Neural cell (in vitro differentiated cells): ENCODE results near the gene LHFPL6. TPM values are rescaled to one million over a fixed set of nuclear protein-coding genes. Genes with fewer than 3 reads are reported as not detected.

ENCODE experiments used
- H2AFZ ChIP-seq: fragments of 200-600, 300-800 bp; sonication (generic), shearing (Covaris generic); 2 replicates; pipeline ENCODE4 v1.6.0; 2014; ENCODE audit warnings: low read depth, mild to moderate bottlenecking, antibody characterized with exemption, low read length, moderate library complexity
- H3F3A ChIP-seq: fragments of 200-600 bp; shearing (Covaris generic); 2 replicates; pipeline ENCODE4 v1.6.1; 2016; ENCODE audit warnings: mild to moderate bottlenecking, moderate library complexity, mixed read lengths, antibody characterized with exemption, low read length; ENCODE audit not compliant: insufficient read depth, poor library complexity, severe bottlenecking
- H3K27ac ChIP-seq: fragments of 200-600, 300-800 bp; sonication (generic), shearing (Covaris generic); 2 replicates; pipeline ENCODE4 v1.5.1; 2014; ENCODE audit warnings: mild to moderate bottlenecking, low read length, moderate library complexity
- H3K27me3 ChIP-seq: fragments of 300-800, 200-600 bp; sonication (generic), shearing (Covaris generic); 2 replicates; pipeline ENCODE4 v1.6.0; 2014; ENCODE audit warnings: mild to moderate bottlenecking, low read depth, low read length, moderate library complexity; ENCODE audit not compliant: insufficient read depth
- H3K36me3 ChIP-seq: fragments of 300-800, 200-600 bp; sonication (generic), shearing (Covaris generic); 2 replicates; pipeline ENCODE4 v1.5.1; 2014; ENCODE audit warnings: mild to moderate bottlenecking, antibody characterized with exemption, low read length, moderate library complexity; ENCODE audit not compliant: insufficient read depth
- H3K4me2 ChIP-seq: fragments of 300-800, 200-600 bp; sonication (generic), shearing (Covaris generic); 2 replicates; pipeline ENCODE4 v1.6.0; 2014; ENCODE audit warnings: mild to moderate bottlenecking, low read length
- H3K4me3 ChIP-seq: fragments of 300-800, 200-600 bp; sonication (generic), shearing (Covaris generic); 2 replicates; pipeline ENCODE4 v1.5.1; 2014; ENCODE audit warnings: mild to moderate bottlenecking, low read length, moderate library complexity
- H3K79me2 ChIP-seq: fragments of 200-600 bp; shearing (Covaris generic); replicated peaks from 2 replicates; pipeline ENCODE4 v1.6.0; 2014; ENCODE audit warnings: mild to moderate bottlenecking, low read length, moderate library complexity; ENCODE audit not compliant: insufficient read depth
- H3K9ac ChIP-seq: fragments of 300-800, 200-600 bp; sonication (generic), shearing (Covaris generic); 2 replicates; pipeline ENCODE4 v1.6.1; 2016; ENCODE audit warnings: mild to moderate bottlenecking, low read length, mixed read lengths
- H3K9me2 ChIP-seq: fragments of 200-600 bp; shearing (Covaris generic); 2 replicates; pipeline ENCODE4 v1.6.1; 2016; ENCODE audit warnings: mild to moderate bottlenecking, low read length, mixed read lengths; ENCODE audit not compliant: insufficient read depth
- H3K9me3 ChIP-seq: fragments of 200-600, 300-800 bp; sonication (generic), shearing (Covaris generic); 2 replicates; pipeline ENCODE4 v1.6.1; 2016; ENCODE audit warnings: mild to moderate bottlenecking, mixed run types, low read length, moderate library complexity, mixed read lengths
- H4K20me1 ChIP-seq: fragments of 200-600 bp; shearing (Covaris generic); 2 replicates; pipeline ENCODE4 v1.6.1; 2016; ENCODE audit warnings: mild to moderate bottlenecking, mixed run types; ENCODE audit not compliant: insufficient read depth
- EP300 ChIP-seq: fragments of 450-650 bp; conservative IDR thresholded peaks from 2 replicates; pipeline ENCODE4 v1.6.1; 2014; ENCODE audit warnings: antibody characterized with exemption, mild to moderate bottlenecking, moderate library complexity; ENCODE audit not compliant: poor library complexity, severe bottlenecking
- EZH2 ChIP-seq: fragments of 200-600, 300-800 bp; shearing (Covaris generic), sonication (generic); IDR thresholded peaks from 2 replicates; pipeline ENCODE4 v1.6.1; 2014; ENCODE audit warnings: antibody characterized with exemption, low read length, borderline replicate concordance, mild to moderate bottlenecking; ENCODE audit not compliant: insufficient read depth, poor library complexity, severe bottlenecking
- MXI1 ChIP-seq: fragments of 450-650 bp; conservative IDR thresholded peaks from 2 replicates; pipeline ENCODE4 v1.6.1; 2014; ENCODE audit warnings: antibody characterized with exemption, mild to moderate bottlenecking; ENCODE audit not compliant: poor library complexity, severe bottlenecking
- POLR2AphosphoS5 ChIP-seq: IDR thresholded peaks from 2 replicates; pipeline ENCODE4 v1.6.1; 2012
- RAD21 ChIP-seq: fragments of 450-650 bp; conservative IDR thresholded peaks from 2 replicates; pipeline ENCODE4 v1.6.1; 2014; ENCODE audit warnings: antibody characterized with exemption, mild to moderate bottlenecking, moderate library complexity
- SMC3 ChIP-seq: fragments of 450-650 bp; conservative IDR thresholded peaks from 2 replicates; pipeline ENCODE4 v1.6.1; 2014; ENCODE audit warnings: antibody characterized with exemption, mild to moderate bottlenecking, moderate library complexity; ENCODE audit not compliant: poor library complexity
- TAF1 ChIP-seq: IDR thresholded peaks from 2 replicates; pipeline ENCODE4 v1.6.1; 2012; ENCODE audit warnings: low read depth
- polyA plus RNA-seq: library from polyadenylated mRNA; depleted of rRNA; stranded (reverse); fragments of >200 nt; gene quantifications from 2 replicates; pipeline ENCODE4 v1.2.3, GENCODE V29; 2014
- TF ChIP-seq, protein P1 (sequence below): fragments of 450-650 bp; IDR thresholded peaks from 2 replicates; pipeline ENCODE4 v1.5.1; 2014; ENCODE audit warnings: antibody characterized with exemption, mild to moderate bottlenecking, moderate library complexity; ENCODE audit not compliant: poor library complexity, severe bottlenecking
- TF ChIP-seq, protein P2 (sequence below): IDR thresholded peaks from 2 replicates; pipeline ENCODE4 v1.6.1; 2012; ENCODE audit warnings: borderline replicate concordance

The LHFPL6 gene
- polyA plus RNA-seq, 1 donor from 2014 or later, result 36.3 TPM

DNA sequence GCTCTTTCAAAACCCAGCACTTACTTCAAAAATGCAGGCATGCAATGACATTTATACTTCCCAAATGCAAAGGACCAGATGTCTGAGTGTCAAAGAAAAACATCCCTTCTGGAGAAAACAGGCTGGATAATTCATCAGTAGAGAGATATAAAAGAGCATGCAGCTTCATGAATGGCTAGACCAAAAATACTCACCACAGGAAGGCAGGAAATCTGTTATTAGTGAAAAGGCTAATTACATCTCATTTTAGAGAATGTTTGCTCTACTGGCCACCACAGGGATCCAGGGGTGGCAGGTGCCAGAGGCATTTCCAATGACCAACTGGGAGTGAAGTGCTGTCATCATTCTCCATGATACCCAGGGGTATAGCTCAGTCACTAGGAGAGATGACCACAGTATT lies 106.5 kb downstream of the LHFPL6 start:
- Histone ChIP-seq H3K9me3 (no peaks in the 10 kb centered on the region), H3K9ac (no peak overlapping the region), H3K4me2 (no peak overlapping the region), H3K36me3 (no peaks in the 10 kb centered on the region), H4K20me1 (no peaks in the 10 kb centered on the region), H3K4me3 (no peak overlapping the region), H3K27ac (no peak overlapping the region), H2AFZ (no peak overlapping the region), H3F3A (no peaks in the 10 kb centered on the region), H3K79me2 (no peaks in the 10 kb centered on the region), H3K9me2 (no peaks in the 10 kb centered on the region), H3K27me3 (no peaks in the 10 kb centered on the region)
- no peak for TF ChIP-seq EP300
- TF ChIP-seq POLR2AphosphoS5, result no peak
- TF ChIP-seq TAF1, result no peak
- no peak for TF ChIP-seq MXI1
- no peak for TF ChIP-seq RAD21
- TF ChIP-seq, protein P1, sequence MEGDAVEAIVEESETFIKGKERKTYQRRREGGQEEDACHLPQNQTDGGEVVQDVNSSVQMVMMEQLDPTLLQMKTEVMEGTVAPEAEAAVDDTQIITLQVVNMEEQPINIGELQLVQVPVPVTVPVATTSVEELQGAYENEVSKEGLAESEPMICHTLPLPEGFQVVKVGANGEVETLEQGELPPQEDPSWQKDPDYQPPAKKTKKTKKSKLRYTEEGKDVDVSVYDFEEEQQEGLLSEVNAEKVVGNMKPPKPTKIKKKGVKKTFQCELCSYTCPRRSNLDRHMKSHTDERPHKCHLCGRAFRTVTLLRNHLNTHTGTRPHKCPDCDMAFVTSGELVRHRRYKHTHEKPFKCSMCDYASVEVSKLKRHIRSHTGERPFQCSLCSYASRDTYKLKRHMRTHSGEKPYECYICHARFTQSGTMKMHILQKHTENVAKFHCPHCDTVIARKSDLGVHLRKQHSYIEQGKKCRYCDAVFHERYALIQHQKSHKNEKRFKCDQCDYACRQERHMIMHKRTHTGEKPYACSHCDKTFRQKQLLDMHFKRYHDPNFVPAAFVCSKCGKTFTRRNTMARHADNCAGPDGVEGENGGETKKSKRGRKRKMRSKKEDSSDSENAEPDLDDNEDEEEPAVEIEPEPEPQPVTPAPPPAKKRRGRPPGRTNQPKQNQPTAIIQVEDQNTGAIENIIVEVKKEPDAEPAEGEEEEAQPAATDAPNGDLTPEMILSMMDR, result no peak
- TF ChIP-seq SMC3, result no peak
- TF ChIP-seq EZH2, result no peak
- TF ChIP-seq, protein P2, sequence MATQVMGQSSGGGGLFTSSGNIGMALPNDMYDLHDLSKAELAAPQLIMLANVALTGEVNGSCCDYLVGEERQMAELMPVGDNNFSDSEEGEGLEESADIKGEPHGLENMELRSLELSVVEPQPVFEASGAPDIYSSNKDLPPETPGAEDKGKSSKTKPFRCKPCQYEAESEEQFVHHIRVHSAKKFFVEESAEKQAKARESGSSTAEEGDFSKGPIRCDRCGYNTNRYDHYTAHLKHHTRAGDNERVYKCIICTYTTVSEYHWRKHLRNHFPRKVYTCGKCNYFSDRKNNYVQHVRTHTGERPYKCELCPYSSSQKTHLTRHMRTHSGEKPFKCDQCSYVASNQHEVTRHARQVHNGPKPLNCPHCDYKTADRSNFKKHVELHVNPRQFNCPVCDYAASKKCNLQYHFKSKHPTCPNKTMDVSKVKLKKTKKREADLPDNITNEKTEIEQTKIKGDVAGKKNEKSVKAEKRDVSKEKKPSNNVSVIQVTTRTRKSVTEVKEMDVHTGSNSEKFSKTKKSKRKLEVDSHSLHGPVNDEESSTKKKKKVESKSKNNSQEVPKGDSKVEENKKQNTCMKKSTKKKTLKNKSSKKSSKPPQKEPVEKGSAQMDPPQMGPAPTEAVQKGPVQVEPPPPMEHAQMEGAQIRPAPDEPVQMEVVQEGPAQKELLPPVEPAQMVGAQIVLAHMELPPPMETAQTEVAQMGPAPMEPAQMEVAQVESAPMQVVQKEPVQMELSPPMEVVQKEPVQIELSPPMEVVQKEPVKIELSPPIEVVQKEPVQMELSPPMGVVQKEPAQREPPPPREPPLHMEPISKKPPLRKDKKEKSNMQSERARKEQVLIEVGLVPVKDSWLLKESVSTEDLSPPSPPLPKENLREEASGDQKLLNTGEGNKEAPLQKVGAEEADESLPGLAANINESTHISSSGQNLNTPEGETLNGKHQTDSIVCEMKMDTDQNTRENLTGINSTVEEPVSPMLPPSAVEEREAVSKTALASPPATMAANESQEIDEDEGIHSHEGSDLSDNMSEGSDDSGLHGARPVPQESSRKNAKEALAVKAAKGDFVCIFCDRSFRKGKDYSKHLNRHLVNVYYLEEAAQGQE, result no peak

DNA sequence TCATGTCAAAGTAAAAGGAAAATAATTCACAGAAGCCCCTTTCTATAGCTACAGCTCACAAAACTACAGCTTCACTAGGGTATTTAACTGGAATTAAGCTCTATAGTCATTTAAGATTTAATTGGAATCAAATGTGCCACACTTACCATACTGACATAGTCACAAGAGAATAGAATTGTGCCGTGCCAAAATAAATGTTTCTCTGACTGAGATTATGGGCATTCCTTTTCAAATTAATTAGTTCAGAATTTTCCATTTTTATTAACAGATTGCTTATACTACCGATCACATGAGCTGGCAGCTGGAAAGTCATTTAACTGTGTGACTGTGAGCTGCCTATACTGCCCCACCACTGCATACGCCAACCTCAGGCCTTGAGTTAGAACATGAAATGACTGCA lies 108.4 kb downstream of the LHFPL6 start:
- H3K9me2 ChIP-seq, result no peaks in the 10 kb centered on the region
- no peak overlapping the region for H3K4me2 ChIP-seq
- H2AFZ ChIP-seq, result no peak overlapping the region
- H3K27ac ChIP-seq, result no peak overlapping the region
- no peaks in the 10 kb centered on the region for H3F3A ChIP-seq
- H3K9me3 ChIP-seq, result no peaks in the 10 kb centered on the region
- no peaks in the 10 kb centered on the region for H3K27me3 ChIP-seq
- H3K79me2 ChIP-seq, result no peaks in the 10 kb centered on the region
- no peaks in the 10 kb centered on the region for H3K36me3 ChIP-seq
- no peaks in the 10 kb centered on the region for H4K20me1 ChIP-seq
- TF ChIP-seq POLR2AphosphoS5 (no peak), SMC3 (no peak), EZH2 (no peak), MXI1 (no peak), EP300 (no peak), RAD21 (no peak), TAF1 (no peak)
- TF ChIP-seq, protein P2, result no peak
- TF ChIP-seq, protein P1, result no peak
- H3K9ac ChIP-seq, result no peak overlapping the region
- H3K4me3 ChIP-seq, result no peak overlapping the region
